CMK (cell line): ENCODE results near the gene PRELID3B.
"Not testable (repeated sequence)": the region's sequence is repeated elsewhere in the genome, so short reads cannot be mapped to it uniquely, and the experiment has no call there.

Source experiments
- DNase-seq: peaks from one replicate; pipeline ENCODE4 v3.0.0-alpha.2; 2010; ENCODE audit warnings: low read depth

The PRELID3B gene

DNA sequence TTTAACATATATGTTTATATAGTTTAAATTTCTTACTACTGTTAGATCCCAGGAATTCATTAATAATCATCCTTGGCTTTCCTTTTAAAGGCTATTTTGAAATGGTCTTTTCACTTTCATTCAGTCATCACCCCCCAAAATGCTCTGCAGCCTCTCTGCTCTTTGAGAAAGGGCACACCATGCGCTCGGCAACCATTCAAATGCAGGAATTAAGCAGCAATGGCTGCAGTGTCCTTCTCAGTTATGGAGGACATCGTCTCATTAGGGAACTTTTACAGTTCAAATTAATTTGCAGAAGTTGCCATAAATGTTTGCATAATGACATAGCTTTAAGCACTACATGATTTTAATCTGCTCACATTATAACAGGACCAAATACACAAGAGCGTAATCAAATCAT lies 17.1 kb downstream of the PRELID3B start:
- DNase-seq: no peak

DNA sequence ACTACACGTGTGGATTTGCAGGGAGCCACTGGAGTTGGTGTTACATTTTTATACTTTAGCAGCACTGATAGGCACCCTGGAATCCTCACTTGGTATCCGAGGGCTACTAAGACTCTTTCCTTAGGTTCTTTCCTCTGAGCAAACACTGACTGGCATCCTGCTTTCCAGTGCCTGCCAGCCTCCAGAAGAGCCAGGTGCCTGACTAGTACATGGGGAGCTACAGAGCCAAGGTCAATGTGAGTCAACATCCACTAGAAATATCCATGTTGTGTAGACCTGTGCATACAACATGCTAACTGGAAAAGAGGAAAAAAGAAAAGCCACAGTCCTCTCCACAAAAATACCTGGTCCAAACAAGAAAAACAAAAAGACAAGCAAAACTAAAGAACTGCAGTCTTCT lies 17.5 kb downstream of the PRELID3B start:
- DNase-seq: no peak

DNA sequence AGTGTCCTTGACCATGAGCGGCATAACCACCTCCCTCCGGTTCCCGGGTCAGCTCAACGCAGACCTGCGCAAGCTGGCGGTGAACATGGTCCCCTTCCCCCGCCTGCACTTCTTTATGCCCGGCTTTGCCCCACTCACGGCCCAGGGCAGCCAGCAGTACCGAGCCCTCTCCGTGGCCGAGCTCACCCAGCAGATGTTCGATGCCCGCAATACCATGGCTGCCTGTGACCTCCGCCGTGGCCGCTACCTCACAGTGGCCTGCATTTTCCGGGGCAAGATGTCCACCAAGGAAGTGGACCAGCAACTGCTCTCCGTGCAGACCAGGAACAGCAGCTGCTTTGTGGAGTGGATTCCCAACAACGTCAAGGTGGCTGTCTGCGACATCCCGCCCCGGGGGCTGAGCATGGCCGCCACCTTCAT lies 18.5 kb downstream of the PRELID3B start:
- DNase-seq: no peak

DNA sequence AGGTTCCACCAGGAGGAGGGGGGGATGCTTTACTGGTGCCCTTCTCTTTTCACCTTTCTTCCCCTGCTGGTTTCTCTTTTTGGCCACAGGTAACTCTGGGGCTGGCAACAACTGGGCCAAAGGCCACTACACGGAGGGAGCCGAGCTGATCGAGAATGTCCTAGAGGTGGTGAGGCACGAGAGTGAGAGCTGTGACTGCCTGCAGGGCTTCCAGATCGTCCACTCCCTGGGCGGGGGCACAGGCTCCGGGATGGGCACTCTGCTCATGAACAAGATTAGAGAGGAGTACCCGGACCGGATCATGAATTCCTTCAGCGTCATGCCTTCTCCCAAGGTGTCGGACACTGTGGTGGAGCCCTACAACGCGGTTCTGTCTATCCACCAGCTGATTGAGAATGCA lies 19.0 kb downstream of the PRELID3B start:
- no peak for DNase-seq

DNA sequence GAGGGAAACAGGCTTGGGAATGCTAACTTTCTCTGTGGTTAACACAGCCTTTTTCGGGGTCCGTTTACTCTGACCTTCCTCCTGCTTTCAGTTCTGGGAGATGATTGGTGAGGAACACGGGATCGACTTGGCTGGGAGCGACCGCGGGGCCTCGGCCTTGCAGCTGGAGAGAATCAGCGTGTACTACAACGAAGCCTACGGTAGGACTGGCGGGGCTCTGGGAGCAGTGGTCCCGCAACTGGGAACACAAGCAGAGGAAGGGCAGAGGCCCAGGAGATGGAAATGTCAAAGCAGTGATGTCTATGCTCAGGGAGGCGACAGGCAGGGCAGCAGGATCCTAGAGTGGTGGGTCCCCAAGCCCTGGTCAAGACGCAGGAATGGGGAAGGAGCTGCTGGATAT lies 19.8 kb downstream of the PRELID3B start:
- no peak for DNase-seq

DNA sequence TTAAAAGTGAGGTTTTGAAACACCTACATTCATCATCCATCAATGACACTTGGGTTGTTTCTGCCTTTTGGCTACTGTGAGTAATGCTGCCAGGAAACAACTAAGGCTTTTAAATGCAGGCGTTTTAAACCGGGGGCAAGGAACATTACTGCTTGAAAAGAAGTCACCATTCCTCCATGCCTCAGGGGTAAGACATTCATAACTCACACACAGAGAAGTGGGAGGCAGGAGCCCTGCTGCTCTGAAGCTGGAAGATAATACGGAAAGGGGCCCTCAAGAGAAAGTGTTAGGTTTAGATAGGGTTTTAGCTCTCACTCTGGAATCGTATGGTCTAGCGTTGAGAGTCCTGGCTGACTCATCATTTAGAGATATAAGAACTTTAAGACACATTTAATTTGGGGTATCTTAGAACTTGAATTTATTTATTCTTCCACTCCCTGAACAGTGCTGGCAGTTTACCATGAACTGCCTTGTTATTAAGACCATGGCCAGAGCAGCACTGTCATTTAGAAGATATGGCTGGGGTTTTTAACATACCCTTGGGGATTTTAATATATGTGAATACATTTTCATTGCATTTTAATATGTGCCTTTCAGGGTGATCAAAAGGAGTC lies 21.5 kb downstream of the PRELID3B start:
- DNase-seq: peak; percentile 38

DNA sequence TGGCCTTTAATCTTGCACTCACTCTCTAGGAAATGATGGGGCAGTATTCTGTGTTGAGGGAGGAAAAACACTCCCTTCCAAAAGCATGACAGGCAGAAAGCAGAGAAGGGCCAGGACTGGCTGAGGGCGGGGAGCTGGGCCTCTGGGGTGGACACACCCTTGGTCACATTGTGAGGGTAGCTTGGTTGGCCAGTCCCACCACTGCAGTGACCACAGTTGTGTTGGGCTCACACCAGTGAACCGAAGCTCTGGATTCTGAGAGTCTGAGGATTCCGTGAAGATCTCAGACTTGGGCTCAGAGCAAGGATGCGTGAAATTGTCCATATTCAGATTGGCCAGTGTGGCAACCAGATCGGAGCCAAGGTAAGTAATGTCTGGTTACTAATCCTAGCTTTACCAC lies 23.4 kb downstream of the PRELID3B start, which contains the start of gene TUBB1:
Gene TUBB1 (plus strand): TSS at position 213 of the 400 bp plus-strand sequence. CDS start 94 bp downstream, at position 307.
- DNase-seq: peak; percentile 43

DNA sequence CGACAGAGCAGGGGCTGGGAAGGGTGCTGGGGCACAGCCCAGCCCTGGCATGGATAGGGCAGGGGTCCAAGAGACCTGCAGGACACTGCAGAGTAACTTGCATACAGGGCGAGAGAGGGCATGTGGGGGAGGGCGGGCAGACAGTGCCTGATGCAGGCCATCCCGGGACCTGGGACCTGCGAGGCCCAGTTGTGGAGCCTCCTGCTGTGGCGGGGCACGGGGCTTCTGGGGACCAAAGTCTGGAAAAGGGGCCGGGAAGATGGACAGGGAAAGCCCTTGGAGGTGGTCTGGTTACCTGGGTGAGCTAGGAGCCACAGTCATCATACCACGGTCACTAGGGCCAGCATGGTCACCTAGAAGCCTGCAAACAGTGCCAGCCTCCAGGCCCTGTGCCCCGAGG lies 23.8 kb downstream of the PRELID3B start:
- no peak for DNase-seq

DNA sequence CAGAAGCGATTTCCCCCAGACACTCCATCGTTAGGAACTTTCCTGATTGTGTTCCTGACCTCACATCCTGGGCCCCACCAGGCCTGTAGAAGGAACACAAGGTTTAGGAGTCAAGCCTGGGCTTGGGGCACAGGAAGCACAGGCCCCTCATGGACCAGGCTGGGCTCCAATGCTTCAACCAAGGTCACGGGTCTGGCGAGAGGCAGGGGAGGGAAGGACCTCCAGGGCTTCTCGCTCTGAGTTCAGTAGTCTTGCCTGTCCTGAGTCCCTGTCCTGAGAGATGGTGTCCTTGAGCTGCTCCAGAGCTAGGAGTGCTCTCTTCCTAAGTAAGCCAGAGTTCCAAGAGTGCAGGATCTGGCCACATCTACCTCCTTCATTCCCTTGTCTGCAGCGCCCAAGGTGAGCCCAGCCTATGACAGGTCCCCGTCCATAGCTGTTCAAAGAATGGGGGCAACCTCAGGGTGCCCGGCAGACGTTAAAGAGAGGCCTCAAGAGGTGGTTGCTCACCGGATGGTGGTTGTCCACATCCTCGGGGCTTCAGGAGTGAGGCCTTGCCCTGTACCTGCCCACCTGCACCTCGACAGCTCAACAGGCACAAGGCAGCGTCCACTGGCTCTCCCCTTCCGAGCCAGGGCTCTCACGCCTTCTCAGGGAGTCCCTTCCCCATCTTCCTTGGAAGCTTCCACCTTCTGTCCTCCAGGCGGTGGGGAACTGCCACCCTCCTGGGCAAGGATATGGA lies 24.9 kb downstream of the PRELID3B start:
- no peak for DNase-seq

DNA sequence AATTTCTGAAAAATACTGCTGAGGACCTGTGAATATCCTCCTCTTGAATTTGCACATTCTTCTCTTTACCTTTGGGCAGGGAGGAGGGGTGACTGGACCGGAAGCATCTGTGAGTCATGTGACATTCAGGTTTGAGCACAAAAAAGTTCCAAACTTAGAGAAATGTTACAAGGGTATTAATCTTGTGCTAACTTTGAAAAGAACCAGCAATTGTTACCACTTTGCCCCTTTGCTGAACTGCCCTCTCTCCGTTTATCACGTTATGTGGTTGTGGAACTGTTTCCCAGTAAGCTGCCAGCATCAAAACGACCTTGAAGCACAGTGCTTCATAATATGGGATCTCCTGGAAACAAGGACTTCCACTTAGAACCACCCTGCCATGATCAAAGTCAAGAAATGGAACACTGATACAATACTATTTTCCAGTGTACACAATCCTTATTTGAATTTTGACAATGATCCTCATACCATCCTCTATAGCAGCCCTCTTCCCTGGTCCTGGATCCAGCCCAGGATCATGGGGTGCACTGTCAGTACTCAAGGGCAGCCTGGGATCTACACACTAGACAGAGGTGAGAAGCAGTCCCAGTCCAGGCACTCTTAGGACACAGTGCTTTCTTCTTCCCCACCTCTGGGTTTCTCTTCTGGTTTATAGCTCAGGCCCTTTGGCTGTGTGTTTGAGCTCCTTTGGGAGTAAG lies 25.6 kb downstream of the PRELID3B start:
- no peak for DNase-seq

DNA sequence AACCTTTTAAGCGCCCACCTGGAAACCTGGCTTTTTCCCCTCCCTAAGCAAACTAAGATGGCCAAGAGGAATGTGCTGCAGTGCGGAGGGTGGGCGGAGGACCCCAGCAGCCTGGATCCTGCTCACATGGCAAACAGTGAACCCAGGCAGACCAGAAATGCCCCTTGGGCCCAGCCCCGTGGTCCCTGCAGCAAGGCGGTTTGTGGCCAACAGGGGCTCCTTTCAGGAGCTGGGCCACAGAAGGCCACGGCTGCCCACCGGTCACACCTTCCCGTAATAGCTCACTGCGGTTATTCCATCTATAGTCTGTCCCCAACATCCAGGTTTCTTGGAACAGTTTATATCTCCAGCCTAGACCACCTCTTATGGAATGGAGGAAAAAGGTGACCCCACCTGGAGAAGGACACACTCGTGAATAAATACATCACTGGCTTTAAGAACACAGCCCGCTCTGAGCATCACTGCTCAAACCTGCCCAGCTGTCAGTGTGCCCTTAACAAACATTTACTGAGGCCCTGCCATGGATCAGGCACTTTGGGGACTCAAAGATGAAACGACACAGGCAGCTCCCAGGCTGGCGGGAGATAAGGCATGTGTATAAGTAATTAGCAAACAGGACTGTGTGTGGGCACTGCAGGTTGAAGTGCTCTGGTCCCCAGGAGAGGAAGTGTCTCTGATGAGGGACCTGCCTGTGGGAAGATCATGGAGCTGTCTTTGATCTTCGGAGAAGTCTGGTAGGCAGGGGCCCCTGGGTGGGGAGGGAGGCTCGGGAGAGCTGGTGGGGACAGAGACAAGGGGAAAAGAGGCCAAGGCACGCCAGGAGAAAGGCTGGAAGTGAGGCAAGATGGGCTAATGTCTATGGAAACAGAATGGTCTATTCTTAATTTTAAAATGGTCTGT lies 26.5 kb downstream of the PRELID3B start:
- no peak for DNase-seq

DNA sequence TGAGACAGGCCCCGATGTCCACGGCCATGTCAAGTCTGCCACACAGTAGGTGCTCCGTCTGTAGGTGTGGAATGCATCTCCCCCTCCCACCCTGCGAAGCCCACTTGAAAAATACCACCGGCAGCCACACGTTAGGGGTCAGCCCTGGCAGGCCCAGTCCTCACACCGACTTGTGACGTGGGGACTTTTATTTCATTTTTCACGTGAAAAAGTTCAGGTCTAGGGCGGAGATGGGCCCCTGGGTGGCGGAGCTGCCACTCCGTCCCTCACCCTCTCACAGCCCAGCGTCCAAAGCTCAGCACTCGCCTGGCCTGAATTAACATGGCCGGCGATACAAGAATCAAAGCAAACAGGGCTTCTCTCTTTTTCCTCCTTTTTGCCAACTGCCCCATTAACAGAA lies 27.2 kb downstream of the PRELID3B start:
- no peak for DNase-seq

DNA sequence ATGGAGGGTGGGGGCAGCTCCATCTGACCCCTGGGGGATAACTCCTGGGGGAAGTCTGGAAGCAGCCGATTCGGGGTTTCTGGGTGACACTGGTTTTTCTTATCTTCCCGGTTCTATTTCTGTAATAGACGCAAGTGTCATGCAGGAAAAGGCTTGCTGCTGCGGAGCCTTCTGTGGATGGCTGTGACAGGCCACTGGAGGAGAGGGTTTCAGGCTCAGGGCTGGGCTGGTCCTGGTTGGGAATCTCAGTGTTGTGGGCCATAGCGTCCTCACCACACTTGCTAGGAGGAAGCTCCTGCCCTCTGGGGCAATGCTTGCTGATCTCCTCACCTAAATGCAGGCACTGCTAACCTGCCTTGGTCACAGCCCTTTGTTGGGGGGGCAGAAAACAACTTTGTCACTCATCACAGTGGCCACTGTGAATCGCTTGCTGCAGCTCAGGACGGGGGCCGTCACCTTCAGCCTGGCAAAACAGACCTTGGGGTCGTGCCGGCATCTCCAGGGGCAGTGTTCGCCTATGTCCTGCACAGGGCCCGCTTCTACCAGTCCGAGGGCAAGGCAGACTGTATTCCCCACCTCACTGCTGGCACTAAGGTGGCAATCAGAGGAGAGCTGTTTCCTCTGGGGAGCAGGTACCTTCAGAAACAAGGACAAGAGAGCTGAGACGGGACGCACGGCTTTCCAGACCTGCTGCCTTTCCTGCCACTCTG lies 27.8 kb downstream of the PRELID3B start:
- no peak for DNase-seq

DNA sequence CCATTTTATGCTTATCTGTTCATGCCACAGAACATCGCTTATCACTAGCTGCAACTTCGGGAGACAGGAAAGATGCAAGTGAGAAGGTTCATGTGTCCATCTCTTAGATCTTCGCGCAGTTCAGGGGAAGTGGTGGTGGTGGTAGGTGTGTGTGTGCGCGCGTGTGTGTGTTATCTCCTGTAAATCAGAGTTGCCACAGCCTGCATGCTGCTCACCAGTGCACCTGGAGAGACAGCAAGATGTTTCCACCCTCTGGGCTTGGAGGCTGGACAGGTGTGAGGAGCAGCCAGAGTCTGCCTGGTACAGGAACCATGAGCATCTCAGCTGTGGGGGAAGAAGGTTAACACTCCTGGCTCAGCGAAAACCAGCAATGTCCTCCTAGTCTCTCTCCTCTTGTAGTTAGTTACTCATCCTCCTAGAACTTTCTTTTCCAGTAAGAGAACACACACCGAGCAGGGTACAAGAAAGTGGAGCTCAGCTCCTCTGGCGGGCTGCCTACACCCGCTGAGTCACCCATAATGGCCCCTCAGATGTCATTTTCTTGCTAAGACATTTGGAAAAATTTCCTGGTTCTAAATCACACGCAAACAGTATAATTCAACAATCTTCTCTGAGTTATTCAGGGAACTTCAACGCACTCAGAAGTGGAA lies 28.5 kb downstream of the PRELID3B start:
- no peak for DNase-seq

DNA sequence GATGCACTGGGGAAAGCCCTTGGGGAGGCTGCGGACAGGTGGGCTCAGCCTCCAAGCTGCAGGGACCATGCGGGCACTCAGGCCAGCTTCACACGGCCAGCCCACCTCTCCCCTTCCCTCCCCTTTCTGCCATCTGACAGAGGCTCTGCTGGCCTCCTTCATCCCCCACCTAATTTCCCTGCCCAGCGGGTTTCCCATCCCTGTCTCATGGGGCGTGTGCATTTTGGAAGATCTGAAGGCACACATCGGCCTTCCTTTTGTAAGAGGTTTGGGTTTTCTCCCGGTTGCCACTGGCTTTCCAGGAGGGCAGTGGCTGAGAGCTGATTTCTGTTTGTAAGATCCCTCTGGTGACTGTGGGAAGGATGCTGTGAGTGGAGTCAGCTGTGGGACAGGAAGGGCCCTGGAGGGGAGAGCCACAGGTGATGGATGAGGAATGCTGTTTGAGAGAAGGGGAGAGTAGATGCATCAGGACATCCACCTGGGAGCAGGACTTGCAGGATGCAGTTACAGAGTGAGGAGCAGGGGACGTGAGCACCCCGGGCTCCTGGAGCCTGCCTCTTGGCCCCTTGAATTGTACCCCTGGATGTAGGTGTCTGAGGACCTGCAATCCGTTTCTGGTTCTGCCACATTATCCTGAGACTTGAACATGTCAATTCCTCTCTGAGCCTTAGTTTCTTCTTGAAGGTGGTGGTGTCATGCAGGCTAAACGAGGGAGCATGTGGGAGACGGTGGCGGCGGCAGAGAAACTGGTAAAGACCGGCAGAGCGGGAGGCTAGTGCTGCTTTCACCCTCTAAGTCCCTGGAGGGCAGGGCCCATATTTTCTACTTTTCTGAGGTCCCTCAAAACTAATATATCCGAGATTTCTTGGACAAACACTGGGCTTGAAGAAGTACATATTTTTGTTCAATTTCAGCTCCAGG lies 29.3 kb downstream of the PRELID3B start:
- no peak for DNase-seq

DNA sequence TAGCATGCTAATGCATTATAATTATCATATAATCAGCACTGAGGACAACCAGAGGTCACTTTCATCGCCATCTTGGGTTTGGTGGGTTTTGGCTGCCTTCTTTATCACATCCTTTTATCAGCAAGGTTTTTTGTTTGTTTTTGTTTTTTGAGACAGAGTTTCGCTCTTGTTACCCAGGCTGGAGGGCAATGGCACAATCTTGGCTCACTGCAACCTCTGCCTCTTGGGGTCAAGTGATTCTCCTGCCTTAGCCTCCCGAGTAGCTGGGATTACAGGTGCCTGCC lies 30.8 kb downstream of the PRELID3B start:
- not testable (repeated sequence) for DNase-seq

DNA sequence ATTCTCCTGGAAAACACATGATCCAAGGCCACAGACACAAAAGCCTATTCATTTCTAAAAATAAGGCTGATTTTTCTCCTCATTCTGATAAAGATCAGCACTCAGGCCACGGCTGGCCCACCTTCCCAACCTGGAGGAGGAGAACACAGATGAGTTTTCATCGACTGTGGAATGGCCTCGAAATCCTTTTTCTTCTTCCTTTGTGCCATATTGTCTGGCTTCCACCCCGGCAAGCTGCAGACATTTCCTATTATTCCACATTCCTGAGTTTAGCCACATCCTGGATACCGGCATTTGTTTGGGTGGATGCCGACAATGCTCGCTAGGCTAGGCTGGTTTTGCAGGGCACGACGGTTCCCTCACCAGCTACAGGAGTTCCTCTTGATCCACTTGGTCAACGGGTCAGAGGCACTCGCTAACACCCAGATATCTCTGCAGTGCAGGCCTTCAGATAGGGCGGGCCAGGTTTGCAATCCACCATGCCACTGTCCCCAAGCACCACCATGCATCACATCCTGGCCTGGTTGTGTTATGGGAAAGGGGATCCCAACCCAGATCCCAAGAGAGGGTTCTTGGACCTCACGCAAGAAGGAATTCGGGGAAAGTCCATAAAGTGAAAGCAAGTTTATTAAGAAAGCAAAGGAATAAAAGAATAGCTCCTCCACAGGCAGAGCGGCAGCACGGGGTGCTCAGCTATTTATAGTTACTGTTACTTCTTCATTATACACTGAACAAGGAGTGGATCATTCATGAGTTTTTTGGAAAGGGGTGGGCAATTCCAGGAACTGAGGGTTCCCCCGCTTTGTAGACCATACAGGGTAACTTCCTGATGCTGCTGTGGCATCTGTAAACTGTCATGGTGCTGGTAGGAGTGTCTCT lies 31.4 kb downstream of the PRELID3B start:
- peak; percentile 52 for DNase-seq

DNA sequence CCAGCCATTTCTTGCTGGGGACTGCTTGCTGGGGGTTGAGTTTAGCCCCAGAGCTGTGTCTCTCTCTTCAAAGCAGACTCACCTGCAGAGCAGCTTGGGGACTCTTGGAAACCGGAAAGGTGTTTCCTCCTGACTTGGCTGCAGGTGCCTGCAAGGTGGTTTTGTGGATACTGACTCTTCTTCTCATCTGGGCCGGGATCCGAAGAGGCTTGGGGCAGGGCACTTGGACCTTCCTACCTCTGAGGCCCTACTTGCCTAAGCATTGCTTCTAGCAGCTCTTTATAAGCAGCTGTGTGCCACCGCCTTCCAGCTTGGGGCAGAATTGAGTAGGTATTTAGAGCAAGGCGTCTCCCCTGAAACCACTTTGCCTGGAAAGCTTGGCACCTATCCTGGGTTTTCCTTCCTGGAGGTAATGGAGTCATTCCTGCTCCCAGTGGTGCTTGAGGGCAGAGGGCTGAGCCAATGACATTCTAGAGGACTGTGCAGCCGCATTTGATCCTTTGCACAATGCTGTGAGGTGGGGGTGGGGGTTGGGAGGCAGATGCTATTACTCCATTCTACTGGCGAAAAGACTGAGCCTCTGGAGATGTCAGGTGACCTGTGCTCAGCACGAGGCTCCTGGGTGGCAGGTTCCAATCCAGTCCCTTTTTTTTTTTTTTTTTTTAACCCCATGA lies 32.1 kb downstream of the PRELID3B start:
- no peak for DNase-seq
